IPS-NIHi11 (cell line): Measurements from ENCODE around the gene RGCC.
"Not testable (repeated sequence)": the region's sequence is repeated elsewhere in the genome, so short reads cannot be mapped to it uniquely, and the experiment has no call there.

Experiments used
- DNase-seq: peaks from one replicate; pipeline ENCODE4 v3.0.0; 2012; ENCODE audit warnings: mixed read lengths, low spot score

Gene RGCC

GRCh38 chr13:41490371-41491015 lies 33.1 kb downstream of the RGCC start:
- no peak for DNase-seq

- DNase-seq, result no peak
Measured at GRCh38 chr13:41491436-41491835, 34.1 kb downstream of the RGCC start.

GRCh38 chr13:41492432-41493260 lies 35.3 kb downstream of the RGCC start:
- no peak for DNase-seq

- DNase-seq, result no peak
Measured at GRCh38 chr13:41494202-41494601, 36.9 kb downstream of the RGCC start.

GRCh38 chr13:41495044-41495443 lies 37.7 kb downstream of the RGCC start:
- no peak for DNase-seq

- no peak for DNase-seq
Measured at GRCh38 chr13:41496420-41497234, 39.3 kb downstream of the RGCC start.

GRCh38 chr13:41497436-41497835 lies 40.1 kb downstream of the RGCC start:
- DNase-seq, result no peak

- no peak for DNase-seq
Measured at GRCh38 chr13:41499452-41499851, 42.1 kb downstream of the RGCC start.

- no peak for DNase-seq
Measured at GRCh38 chr13:41500511-41500910, 43.2 kb downstream of the RGCC start.

GRCh38 chr13:41501281-41501680 lies 43.9 kb downstream of the RGCC start:
- no peak for DNase-seq

GRCh38 chr13:41502031-41502430 lies 44.7 kb downstream of the RGCC start:
- DNase-seq, result no peak

- no peak for DNase-seq
Measured at GRCh38 chr13:41502673-41503072, 45.3 kb downstream of the RGCC start.

- DNase-seq, result no peak
Measured at GRCh38 chr13:41503356-41503755, 46.0 kb downstream of the RGCC start.

- not testable (repeated sequence) for DNase-seq
Measured at GRCh38 chr13:41504657-41505056, 47.3 kb downstream of the RGCC start.

GRCh38 chr13:41505209-41505835 lies 48.0 kb downstream of the RGCC start:
- no peak for DNase-seq

GRCh38 chr13:41506312-41506711 lies 49.0 kb downstream of the RGCC start:
- no peak for DNase-seq

- no peak for DNase-seq
Measured at GRCh38 chr13:41509971-41510370, 52.6 kb downstream of the RGCC start.

- DNase-seq, result no peak
Measured at GRCh38 chr13:41511827-41512226, 54.5 kb downstream of the RGCC start.

GRCh38 chr13:41512441-41512840 lies 55.1 kb downstream of the RGCC start:
- DNase-seq, result no peak

- DNase-seq, result no peak
Measured at GRCh38 chr13:41513600-41513999, 56.2 kb downstream of the RGCC start.

- DNase-seq, result no peak
Measured at GRCh38 chr13:41514853-41515395, 57.6 kb downstream of the RGCC start.
